ENCODE data around the gene MACROD2. TPM values are rescaled to one million over a fixed set of nuclear protein-coding genes. Genes with fewer than 3 reads are reported as not detected.

Gene MACROD2
- polyA plus RNA-seq, 1 donor (not counting 4 experiments of a cell fraction or from before 2014, with no cell fraction given), result 0.71 TPM

GRCh38 chr20:14826543-14827313 is 831.4 kb downstream of the MACROD2 start:
- Histone ChIP-seq H3K27ac (ENCODE audit: control insufficient read depth, insufficient read depth, low read length) (no peak overlapping the region), H3K4me1 (ENCODE audit: control insufficient read depth, extremely low read depth, insufficient read depth, low read length) (peaks cover 7% of the 10 kb centered on the region), H4K20me1 (ENCODE audit: control insufficient read depth, extremely low read depth, insufficient read depth, low read length) (no peaks in the 10 kb centered on the region), H3K79me2 (ENCODE audit: control insufficient read depth, insufficient read depth, low read length) (no peaks in the 10 kb centered on the region), H3K36me3 (ENCODE audit: control insufficient read depth in 2 of 2, extremely low read depth in 1 of 2, insufficient read depth in 2 of 2, low read length in 2 of 2) (no peaks in the 10 kb centered on the region), H3K27me3 (ENCODE audit: control insufficient read depth, extremely low read depth, insufficient read depth, low read length) (no peaks in the 10 kb centered on the region), H2AFZ (ENCODE audit: control insufficient read depth, low read length) (no peak overlapping the region), H3K9me1 (ENCODE audit: control insufficient read depth, extremely low read depth, insufficient read depth, low read length) (no peaks in the 10 kb centered on the region), H3K4me2 (ENCODE audit: control insufficient read depth, extremely low read depth, insufficient read depth, low read depth, low read length) (no peak overlapping the region), H3K9ac (ENCODE audit: control insufficient read depth, extremely low read depth, insufficient read depth, low read length) (no peak overlapping the region), H3K9me3 (ENCODE audit: control insufficient read depth, low read depth, low read length) (no peaks in the 10 kb centered on the region), H3K4me3 (ENCODE audit: control insufficient read depth in 2 of 3, extremely low read depth in 1 of 3, insufficient read depth in 2 of 3, low read depth in 1 of 3, low read length in 3 of 3) (no peak overlapping the region)
- DNase-seq (ENCODE audit: low read depth, low spot score), result no peak
- TF ChIP-seq, protein P1, sequence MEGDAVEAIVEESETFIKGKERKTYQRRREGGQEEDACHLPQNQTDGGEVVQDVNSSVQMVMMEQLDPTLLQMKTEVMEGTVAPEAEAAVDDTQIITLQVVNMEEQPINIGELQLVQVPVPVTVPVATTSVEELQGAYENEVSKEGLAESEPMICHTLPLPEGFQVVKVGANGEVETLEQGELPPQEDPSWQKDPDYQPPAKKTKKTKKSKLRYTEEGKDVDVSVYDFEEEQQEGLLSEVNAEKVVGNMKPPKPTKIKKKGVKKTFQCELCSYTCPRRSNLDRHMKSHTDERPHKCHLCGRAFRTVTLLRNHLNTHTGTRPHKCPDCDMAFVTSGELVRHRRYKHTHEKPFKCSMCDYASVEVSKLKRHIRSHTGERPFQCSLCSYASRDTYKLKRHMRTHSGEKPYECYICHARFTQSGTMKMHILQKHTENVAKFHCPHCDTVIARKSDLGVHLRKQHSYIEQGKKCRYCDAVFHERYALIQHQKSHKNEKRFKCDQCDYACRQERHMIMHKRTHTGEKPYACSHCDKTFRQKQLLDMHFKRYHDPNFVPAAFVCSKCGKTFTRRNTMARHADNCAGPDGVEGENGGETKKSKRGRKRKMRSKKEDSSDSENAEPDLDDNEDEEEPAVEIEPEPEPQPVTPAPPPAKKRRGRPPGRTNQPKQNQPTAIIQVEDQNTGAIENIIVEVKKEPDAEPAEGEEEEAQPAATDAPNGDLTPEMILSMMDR (optimal IDR thresholded peaks at IDR 0.05 in 1 of 3, IDR thresholded peaks at IDR 0.05 in 1 of 3, conservative IDR thresholded peaks at IDR 0.05 in 1 of 3; ENCODE audit: extremely low read depth in 1 of 3, insufficient read depth in 2 of 3, low read length in 3 of 3), result no peak
- TF ChIP-seq EZH2 (IDR thresholded peaks at IDR 0.05; ENCODE audit: low read length), result no peak
- no peak for FAIRE-seq
- dilution Hi-C loops (cut with MboI; ENCODE audit: extremely low pct_ligation_motif_present, low sequenced_read_pairs), result no loop called here

- no peak for TF ChIP-seq EZH2 (IDR thresholded peaks at IDR 0.05; ENCODE audit: low read length)
- TF ChIP-seq, protein P1 (optimal IDR thresholded peaks at IDR 0.05 in 1 of 3, IDR thresholded peaks at IDR 0.05 in 1 of 3, conservative IDR thresholded peaks at IDR 0.05 in 1 of 3; ENCODE audit: extremely low read depth in 1 of 3, insufficient read depth in 2 of 3, low read length in 3 of 3), result no peak
- Histone ChIP-seq H3K4me1 (ENCODE audit: control insufficient read depth, extremely low read depth, insufficient read depth, low read length) (peaks cover 7% of the 10 kb centered on the region), H3K27me3 (ENCODE audit: control insufficient read depth, extremely low read depth, insufficient read depth, low read length) (no peaks in the 10 kb centered on the region), H3K36me3 (ENCODE audit: control insufficient read depth in 2 of 2, extremely low read depth in 1 of 2, insufficient read depth in 2 of 2, low read length in 2 of 2) (no peaks in the 10 kb centered on the region), H3K9me1 (ENCODE audit: control insufficient read depth, extremely low read depth, insufficient read depth, low read length) (no peaks in the 10 kb centered on the region), H3K4me2 (ENCODE audit: control insufficient read depth, extremely low read depth, insufficient read depth, low read depth, low read length) (no peak overlapping the region), H4K20me1 (ENCODE audit: control insufficient read depth, extremely low read depth, insufficient read depth, low read length) (no peaks in the 10 kb centered on the region), H3K27ac (ENCODE audit: control insufficient read depth, insufficient read depth, low read length) (no peak overlapping the region), H3K9me3 (ENCODE audit: control insufficient read depth, low read depth, low read length) (no peaks in the 10 kb centered on the region), H3K9ac (ENCODE audit: control insufficient read depth, extremely low read depth, insufficient read depth, low read length) (no peak overlapping the region), H2AFZ (ENCODE audit: control insufficient read depth, low read length) (no peak overlapping the region), H3K79me2 (ENCODE audit: control insufficient read depth, insufficient read depth, low read length) (no peaks in the 10 kb centered on the region), H3K4me3 (ENCODE audit: control insufficient read depth in 2 of 3, extremely low read depth in 1 of 3, insufficient read depth in 2 of 3, low read depth in 1 of 3, low read length in 3 of 3) (no peak overlapping the region)
- dilution Hi-C loops (cut with MboI; ENCODE audit: extremely low pct_ligation_motif_present, low sequenced_read_pairs), result no loop called here
- no peak for FAIRE-seq
- DNase-seq (ENCODE audit: low read depth, low spot score), result no peak
Measured at GRCh38 chr20:14828459-14828858, 833.1 kb downstream of the MACROD2 start.
